Fibroblast of skin of right quadriceps (primary cell): ENCODE results near the gene TANGO2.

ENCODE experiments used
- DNase-seq: peaks from one replicate; pipeline ENCODE4 v3.0.0-alpha.2; 2013

Gene TANGO2

GRCh38 chr22:20027966-20028854 lies 7.3 kb downstream of the TANGO2 start:
- DNase-seq = no peak

DNA sequence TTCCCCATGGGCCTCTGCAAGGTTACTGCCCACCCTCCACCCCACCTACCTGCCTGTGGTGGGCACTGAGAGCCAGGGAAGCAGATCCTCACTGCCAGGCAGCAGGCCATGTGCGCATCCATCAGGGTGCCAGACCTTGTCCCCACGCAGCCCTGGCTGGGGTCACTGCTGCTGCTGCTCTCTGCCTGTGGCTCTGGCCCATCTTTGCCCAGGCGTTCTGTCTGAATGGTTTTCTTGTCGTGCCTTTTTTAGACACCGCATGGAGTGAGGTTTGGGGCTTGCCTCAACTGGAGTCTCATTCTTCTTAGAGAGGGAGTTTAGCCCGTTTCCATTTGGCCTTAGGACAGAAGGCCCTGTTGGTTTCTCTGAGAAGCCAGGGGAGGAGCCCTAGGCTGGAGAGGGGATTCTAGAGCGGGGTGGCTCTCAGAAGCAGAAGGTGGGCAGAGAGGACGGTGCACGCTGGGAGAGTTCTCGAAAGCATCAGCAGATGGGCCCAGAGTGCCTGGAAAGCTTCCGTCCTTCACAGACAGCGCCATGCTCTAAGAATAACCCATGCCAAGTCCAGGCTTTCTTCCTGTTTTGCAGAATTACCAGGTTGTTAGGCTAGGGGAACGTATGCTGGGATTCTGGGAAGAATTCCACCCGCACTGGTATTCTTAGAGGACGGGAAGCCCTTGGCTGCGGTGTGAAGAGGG lies 8.1 kb downstream of the TANGO2 start:
- no peak for DNase-seq

DNA sequence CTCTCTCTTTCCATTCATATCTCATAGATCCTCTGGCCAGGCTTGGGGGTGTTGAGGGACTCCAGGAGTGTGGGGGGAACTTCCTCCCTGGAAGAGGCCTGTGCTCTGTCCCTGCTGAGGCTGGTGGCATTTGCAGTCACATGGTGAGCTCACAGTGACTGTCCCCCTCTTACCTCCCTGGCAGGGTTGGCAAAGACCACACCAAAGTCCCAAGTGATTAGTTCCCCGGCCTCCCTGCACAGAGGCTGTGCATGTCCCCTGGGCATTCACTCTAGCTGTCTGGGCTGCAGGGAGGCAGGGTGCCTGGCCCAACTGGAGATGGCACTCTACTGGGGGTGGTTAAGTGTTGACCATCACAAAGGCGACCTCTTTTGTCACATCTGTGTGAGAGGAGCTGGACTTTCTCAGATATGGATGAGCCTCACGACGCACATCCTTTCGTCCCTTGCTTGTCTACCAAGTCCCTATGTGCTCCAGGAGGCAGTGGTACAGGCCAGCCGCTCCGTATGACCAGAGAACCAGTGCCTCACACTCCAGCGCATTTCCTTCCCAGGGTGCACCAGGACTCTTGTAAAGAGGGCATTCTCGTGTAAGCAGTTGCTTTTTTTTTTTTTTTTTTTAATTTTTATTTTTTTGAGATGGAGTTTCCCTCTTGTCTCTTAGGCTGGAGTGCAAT lies 8.8 kb downstream of the TANGO2 start:
- no peak for DNase-seq

- no peak for DNase-seq
Observed at GRCh38 chr22:20031732-20032406, 11.0 kb downstream of the TANGO2 start.

- no peak for DNase-seq
Observed at GRCh38 chr22:20032407-20032991, 11.6 kb downstream of the TANGO2 start.

DNA sequence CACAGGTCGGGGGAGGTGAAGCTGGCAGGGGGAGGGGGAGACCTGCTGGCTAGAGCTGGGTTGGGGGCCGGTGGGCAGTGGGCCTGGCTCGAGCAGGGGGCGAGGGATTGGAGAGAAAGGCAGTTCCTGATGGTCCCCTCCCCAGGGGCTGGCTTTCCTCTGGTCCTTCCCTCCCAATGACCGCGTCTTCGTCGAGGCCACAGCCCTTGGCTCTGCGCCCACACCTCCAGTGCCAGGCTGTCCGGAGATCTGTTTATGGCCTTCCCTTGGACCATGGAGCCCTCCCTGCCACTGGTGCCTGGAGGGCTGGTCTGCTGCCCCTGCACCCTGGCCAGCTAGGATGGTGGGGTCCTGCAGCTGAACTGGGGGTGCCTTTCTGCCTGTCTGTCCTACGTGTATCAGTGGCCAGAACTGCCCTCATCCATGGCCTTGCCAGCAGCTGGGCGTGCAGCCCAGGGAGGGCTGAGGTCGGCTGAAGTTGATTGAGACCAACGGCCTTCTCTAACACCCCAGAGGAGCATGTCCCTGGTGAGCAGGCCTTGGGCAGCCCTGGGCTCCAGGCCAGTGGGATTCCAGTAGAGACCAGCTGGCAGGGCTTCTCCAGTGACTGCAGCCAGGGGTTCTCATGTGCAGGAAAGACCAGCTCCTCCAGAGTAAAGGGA lies 12.3 kb downstream of the TANGO2 start:
- DNase-seq = no peak

DNA sequence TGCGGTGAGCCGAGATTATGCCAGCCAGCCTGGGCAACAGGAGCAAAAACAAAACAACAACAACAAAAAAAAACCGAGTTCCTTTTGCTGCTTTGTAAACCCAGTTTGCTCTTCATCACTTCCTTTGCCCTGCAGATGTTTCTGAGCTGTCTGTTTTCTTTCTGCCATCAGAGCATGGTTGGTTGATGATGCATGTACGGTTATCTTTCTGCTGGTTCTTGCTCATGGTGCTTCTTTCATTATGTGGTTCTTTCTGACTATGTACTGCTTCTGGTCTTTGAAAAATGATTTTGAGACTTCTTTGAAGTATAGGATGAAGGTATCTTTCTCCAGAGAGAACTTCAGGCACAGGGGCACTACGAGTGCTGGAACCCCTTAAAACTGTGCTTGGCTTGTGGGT lies 13.2 kb downstream of the TANGO2 start:
- no peak for DNase-seq

GRCh38 chr22:20035375-20036083 lies 14.6 kb downstream of the TANGO2 start:
- DNase-seq = no peak

DNA sequence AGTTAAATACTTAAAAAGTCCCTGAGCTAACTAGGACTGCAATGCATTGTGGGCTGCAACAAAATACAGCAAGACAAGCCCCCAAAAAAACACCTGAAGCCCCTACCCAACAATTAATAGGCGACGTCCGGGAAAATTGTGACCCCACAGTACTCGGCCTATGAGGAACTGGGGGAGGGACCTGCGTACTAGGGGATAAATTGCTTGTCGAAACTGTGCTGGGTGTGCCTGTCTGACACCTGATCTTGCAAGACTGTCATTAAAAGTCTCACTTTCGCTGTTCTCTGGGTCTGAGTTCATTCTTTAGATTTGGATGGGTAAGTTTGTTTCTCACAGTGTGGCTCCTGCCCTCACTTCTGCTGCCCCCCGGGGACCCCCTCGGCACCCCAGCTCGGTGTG lies 15.2 kb downstream of the TANGO2 start:
- no peak for DNase-seq

GRCh38 chr22:20036535-20037392 lies 15.9 kb downstream of the TANGO2 start:
- DNase-seq = no peak

DNA sequence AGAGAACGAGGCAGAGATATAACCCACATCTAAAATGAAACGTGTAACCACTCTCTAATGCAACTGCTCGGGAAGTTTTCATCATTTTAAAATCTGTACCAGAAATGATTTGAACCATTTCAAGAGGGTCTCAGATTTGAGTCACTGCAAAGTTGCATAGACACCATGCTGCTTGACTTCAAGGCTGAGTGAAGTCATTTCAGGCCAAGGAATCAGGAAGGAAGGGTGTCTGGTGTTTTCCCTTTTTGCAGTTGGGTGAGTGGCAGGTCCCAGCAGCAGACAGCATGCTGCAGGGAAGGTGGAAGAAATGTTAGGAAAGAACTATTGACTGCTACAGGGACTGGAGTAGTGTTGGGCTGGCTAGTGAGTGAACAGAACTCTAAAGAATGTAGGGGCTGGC lies 16.5 kb downstream of the TANGO2 start:
- DNase-seq = no peak

DNA sequence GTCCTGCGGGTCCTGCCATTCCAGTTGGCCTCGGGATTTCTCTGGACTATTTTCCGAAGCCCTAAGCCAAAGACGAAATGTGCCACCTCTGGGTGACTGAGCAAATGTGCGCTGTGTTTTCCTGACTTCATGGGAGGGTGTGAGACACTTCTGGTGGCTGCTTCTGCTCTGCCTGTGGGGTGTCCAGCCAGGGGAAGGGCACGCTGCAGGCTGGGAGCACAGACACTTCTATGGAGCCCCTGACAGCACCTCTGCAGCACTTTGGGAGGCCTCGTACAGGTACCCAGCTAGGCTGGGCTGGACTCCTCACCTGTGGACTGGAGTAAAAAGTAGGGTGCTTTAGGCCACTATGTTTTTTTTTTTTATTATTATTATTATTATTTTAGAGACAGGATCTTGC lies 17.7 kb downstream of the TANGO2 start:
- DNase-seq = no peak

DNA sequence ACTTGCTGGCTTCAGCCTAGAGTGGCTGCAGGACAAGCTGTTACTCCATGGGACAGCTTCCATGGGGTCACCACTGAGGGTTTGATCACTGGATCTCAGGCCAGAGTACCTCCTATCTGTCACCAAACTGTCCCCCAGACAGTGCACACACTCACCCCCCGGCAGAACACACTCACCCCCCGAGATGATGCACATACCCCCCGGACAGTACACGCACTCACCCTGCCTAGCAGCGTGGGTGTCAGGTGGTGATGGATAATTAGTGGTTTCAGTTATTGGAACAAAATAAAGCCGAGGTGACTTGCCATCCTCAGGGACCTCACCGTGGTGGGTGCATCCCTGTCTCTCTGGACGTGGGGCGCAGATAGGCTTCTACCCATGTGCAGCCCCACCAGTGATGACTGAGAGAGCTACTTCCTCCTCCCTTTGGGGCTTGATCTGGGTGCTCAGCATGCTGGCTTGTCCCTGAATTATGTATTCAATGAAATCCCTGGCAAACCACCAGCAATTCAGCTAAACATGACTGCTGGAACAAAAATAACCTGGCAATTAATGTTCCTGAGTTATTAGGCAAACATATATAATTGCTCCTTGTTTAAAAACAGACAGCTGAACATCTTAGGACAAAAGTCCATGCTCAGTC lies 18.9 kb downstream of the TANGO2 start:
- DNase-seq = no peak

GRCh38 chr22:20040327-20041200 lies 19.7 kb downstream of the TANGO2 start:
- DNase-seq = no peak

- DNase-seq = no peak
Observed at GRCh38 chr22:20043057-20043996, 22.4 kb downstream of the TANGO2 start.

GRCh38 chr22:20043997-20044342 lies 23.1 kb downstream of the TANGO2 start:
- DNase-seq = no peak

DNA sequence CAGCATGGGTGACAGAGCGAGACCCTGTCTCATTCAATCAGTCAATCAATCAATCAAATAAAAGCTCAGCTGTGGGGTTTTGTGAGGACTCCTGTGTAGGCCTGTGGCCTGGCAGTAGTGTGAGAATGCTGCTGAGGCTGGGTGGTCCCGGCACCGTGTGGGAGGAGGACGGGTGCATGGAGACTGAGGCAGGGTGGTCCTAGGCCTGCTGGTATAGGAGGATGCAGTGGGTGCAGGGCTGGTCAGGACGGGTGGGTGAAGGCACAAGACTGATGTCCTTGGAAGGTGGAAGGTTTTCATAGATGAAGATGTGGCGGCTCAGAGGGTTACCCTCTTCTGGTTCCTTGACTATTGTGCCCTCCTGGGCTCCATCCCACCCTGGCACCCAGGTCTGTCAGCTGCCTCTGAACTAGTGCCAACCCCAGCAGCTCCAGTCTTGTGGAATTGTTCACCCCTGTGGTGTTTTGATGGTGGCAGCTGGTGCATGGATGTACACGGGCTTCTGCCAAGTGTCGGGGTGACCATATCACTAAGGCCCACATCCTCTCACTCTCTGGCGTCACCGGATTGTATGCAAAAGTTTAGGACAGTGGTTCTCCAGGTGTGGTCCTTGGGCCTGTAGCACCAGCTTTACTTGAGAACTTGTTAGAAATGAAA lies 23.7 kb downstream of the TANGO2 start:
- DNase-seq = no peak
